HEK293T (cell line): ENCODE measurements around the gene RHOB.

Experiments
- CTCF ChIA-PET: fragments of 350-600 bp; formaldehyde crosslinking; extraction: SDS; loops from one replicate; lab custom pipeline; 2021; ENCODE audit warnings: antibody characterized with exemption, inconsistent platforms; lab: Yijun Ruan, JAX
- POLR2A ChIA-PET: fragments of 350-600 bp; formaldehyde crosslinking; extraction: SDS; loops from one replicate; lab custom pipeline; 2020; ENCODE audit warnings: antibody characterized with exemption, inconsistent platforms; lab: Yijun Ruan, JAX
- DNase-seq: peaks from one replicate; pipeline ENCODE4 v3.0.0; 2012; ENCODE audit warnings: mixed read lengths; ENCODE audit errors: extremely low spot score
- ARNT ChIP-seq: fragments of 450-650 bp; IDR thresholded peaks from 2 replicates; pipeline ENCODE4 v1.6.1; 2017; ENCODE audit warnings: mild to moderate bottlenecking
- BHLHE40 ChIP-seq: fragments of 450-650 bp; IDR thresholded peaks from 2 replicates; pipeline ENCODE4 v1.6.1; 2016; ENCODE audit warnings: mild to moderate bottlenecking, moderate library complexity, borderline replicate concordance
- CTBP1 ChIP-seq: fragments of 450-650 bp; IDR thresholded peaks from 2 replicates; pipeline ENCODE4 v1.6.1; 2016; ENCODE audit warnings: borderline replicate concordance
- ELF4 ChIP-seq: fragments of 450-650 bp; IDR thresholded peaks from 2 replicates; pipeline ENCODE4 v1.6.1; 2017; ENCODE audit warnings: antibody characterized with exemption
- FOXA1 ChIP-seq: fragments of 450-650 bp; IDR thresholded peaks from 2 replicates; pipeline ENCODE4 v1.6.1; 2016; ENCODE audit warnings: mild to moderate bottlenecking
- FOXK2 ChIP-seq: fragments of 450-650 bp; IDR thresholded peaks from 2 replicates; pipeline ENCODE4 v1.6.1; 2016; ENCODE audit warnings: mild to moderate bottlenecking
- FOXM1 ChIP-seq: fragments of 450-650 bp; IDR thresholded peaks from 2 replicates; pipeline ENCODE4 v1.6.1; 2017; ENCODE audit warnings: mild to moderate bottlenecking, borderline replicate concordance
- HDGF ChIP-seq: fragments of 450-650 bp; IDR thresholded peaks from 2 replicates; pipeline ENCODE4 v1.6.1; 2017; ENCODE audit warnings: antibody characterized with exemption, borderline replicate concordance
- L3MBTL2 ChIP-seq: fragments of 450-650 bp; conservative IDR thresholded peaks from 2 replicates; pipeline ENCODE4 v1.6.1; 2016; ENCODE audit warnings: mild to moderate bottlenecking
- LEF1 ChIP-seq: fragments of 450-650 bp; IDR thresholded peaks from 2 replicates; pipeline ENCODE4 v1.6.1; 2017; ENCODE audit warnings: mild to moderate bottlenecking, borderline replicate concordance
- NFRKB ChIP-seq: fragments of 450-650 bp; IDR thresholded peaks from 2 replicates; pipeline ENCODE4 v1.6.1; 2016; ENCODE audit warnings: mild to moderate bottlenecking, moderate library complexity
- SP1 ChIP-seq: fragments of 450-650 bp; IDR thresholded peaks from 2 replicates; pipeline ENCODE4 v1.6.1; 2017
- SUZ12 ChIP-seq: fragments of 450-650 bp; IDR thresholded peaks from 2 replicates; pipeline ENCODE4 v1.6.1; 2016; ENCODE audit warnings: mild to moderate bottlenecking
- TARDBP ChIP-seq: fragments of 450-650 bp; IDR thresholded peaks from 2 replicates; pipeline ENCODE4 v1.6.1; 2016
- ZNF384 ChIP-seq: fragments of 450-650 bp; IDR thresholded peaks from 2 replicates; pipeline ENCODE4 v1.6.1; 2016
- TF ChIP-seq, protein P1 (sequence below): fragments of 450-650 bp; IDR thresholded peaks from 2 replicates; pipeline ENCODE4 v1.6.1; 2016

The RHOB gene

DNA sequence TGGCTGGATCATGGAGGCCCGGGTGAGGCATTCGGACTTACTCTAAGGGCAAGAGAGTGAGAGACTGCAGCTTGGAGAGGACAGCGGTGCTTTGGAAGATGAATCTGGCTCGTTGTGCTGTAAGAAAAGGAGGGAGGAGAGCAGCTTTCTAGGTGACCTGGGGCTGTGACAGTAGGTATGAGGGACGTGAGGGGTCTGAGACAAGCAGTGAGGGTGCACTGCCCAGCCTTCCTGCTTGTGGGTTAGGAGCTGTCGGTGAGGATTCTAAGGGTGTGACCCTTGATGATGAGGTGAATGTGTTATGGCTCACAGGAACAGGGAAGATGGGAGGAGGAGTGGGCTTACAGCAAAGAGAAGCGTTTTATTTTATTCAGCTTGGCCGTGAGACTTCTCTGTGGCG, 27.1 kb upstream of the RHOB start:
- no peak for DNase-seq
- ChIA-PET POLR2A (interaction anchor here (1.2 kb wide), 1 partner anchor 27 kb away, joined by 5 read pairs; the partner anchor contains the start of gene RHOB), CTCF (no interaction called here)
- TF ChIP-seq CTBP1 (no peak), L3MBTL2 (no peak), SUZ12 (no peak), HDGF (no peak), SP1 (no peak), BHLHE40 (no peak), FOXK2 (no peak), ELF4 (no peak), ZNF384 (no peak), FOXM1 (no peak), NFRKB (no peak), FOXA1 (no peak), ARNT (no peak), LEF1 (no peak), TARDBP (no peak)
- TF ChIP-seq, protein P1, sequence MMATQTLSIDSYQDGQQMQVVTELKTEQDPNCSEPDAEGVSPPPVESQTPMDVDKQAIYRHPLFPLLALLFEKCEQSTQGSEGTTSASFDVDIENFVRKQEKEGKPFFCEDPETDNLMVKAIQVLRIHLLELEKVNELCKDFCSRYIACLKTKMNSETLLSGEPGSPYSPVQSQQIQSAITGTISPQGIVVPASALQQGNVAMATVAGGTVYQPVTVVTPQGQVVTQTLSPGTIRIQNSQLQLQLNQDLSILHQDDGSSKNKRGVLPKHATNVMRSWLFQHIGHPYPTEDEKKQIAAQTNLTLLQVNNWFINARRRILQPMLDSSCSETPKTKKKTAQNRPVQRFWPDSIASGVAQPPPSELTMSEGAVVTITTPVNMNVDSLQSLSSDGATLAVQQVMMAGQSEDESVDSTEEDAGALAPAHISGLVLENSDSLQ, result no peak

DNA sequence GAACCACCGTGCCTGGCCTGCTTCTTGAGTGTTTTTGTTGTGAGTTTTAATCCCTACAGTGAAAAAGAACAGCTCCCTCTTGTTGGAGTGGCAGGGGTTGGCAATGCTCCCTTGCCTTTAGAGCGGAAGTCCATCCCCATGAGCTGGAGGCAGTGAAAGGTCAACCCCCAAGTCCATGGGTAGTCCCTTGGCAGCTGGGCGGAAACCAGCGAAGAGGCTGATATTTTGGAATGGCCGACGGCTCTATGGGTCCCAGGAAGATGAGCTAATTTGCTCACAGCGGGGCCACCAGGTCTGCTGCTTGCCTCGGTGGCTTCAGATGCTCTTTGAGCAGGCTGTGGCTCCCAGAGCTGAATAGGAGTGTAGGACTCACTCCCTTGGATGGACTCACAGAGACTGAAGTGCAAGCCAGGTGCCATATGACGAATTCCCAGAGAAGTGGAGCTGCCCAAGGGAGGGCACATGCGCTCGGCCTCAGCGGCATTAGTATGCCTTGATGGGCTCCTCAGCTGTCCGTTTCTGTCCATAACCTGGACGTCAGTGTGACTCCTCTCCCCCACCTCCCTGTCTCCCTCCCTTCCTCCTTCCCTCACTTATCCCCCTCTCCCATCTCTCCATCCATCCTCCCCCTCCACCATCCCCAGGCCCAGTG, 25.4 kb upstream of the RHOB start:
- ChIA-PET POLR2A (interaction anchor here (2.7 kb wide), 1 partner anchor 26 kb away, joined by 8 read pairs; the partner anchor contains the start of gene RHOB), CTCF (interaction anchor here (0.7 to 5.2 kb wide), 5 partner anchors 8 to 1935 kb away, joined by 3 to 28 read pairs (median 4); no protein-coding TSS in a partner anchor)
- no peak for TF ChIP-seq HDGF
- TF ChIP-seq FOXK2, result no peak
- no peak for TF ChIP-seq FOXM1
- no peak for TF ChIP-seq SUZ12
- TF ChIP-seq, protein P1, result no peak
- TF ChIP-seq CTBP1, result no peak
- no peak for TF ChIP-seq LEF1
- no peak for TF ChIP-seq TARDBP
- no peak for TF ChIP-seq L3MBTL2
- no peak for TF ChIP-seq SP1
- TF ChIP-seq ELF4, result no peak
- no peak for TF ChIP-seq BHLHE40
- TF ChIP-seq NFRKB, result no peak
- TF ChIP-seq FOXA1, result no peak
- TF ChIP-seq ARNT, result no peak
- no peak for TF ChIP-seq ZNF384
- no peak for DNase-seq

DNA sequence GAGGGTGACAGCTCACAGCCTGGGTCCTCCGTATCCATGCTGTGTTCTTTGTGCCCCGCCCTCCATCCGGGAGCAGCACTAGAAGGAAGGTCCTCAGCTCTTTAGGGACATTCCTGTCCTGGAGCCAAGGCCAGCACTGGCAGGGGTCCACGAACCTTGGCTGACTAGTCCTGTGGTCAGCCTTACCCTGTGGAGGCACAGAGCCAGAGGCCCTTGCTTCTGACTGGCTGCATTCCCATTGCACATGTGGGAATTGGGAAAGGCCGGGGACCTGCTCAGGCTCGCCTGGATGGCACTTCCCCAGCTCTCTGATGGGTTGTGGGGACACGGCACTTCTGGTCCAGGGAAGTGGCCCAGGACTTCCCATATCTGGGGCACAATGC, 24.9 kb upstream of the RHOB start:
- ChIA-PET CTCF (interaction anchor here (0.8 to 5.2 kb wide), 5 partner anchors 8 to 43 kb away, joined by 3 to 28 read pairs (median 6); no protein-coding TSS in a partner anchor), POLR2A (interaction anchor here (1.3 to 2.7 kb wide), 2 partner anchors 19 to 25 kb away, joined by 3 to 8 read pairs; partner anchors contain the start of gene RHOB)
- no peak for DNase-seq
- TF ChIP-seq NFRKB (no peak), FOXK2 (no peak), ELF4 (no peak), SUZ12 (no peak), CTBP1 (no peak), ARNT (no peak), TARDBP (no peak), BHLHE40 (no peak), FOXM1 (no peak), FOXA1 (no peak)

DNA sequence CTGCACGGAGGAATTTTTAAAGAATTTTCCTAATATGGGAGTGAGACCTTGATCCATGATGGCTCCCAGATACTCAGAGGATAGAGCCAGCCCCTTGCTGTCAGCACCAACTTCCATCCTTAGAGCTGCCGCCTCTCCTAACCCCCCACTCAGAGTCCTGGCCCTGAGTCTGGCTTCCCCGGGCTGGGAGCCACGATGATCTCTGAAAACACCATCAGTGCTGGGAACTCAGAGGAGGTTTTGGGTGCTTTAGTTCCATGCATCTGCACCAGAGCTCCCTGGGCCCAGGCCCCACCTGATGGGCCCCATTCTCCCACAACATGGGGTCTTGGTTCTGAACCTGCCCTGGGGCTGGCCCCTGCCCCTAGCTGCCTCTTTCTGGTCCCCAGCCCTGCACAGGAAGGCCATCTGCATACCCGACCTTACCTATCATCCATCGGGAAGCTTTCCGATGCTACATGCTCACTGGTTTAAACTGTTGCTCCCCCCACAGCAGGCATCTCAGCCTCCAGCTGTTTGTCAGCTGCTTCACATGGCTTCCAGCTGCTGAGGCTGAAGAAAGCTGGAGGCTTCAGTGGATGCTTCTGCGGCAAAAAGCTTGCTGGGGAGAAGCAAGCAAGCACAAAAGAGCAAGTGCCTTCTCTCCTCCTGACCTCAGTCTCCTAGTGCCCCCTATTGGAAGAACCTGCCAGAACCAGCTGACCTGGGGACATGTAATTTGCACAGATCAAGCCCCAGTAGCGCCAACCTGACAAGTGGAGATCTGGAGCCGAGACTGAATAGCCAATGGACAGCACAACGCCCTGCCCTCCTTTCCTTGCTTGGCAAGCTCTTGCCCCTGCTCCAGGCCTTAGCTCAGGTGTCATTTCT, 24.2 kb upstream of the RHOB start:
- ChIA-PET CTCF (interaction anchor here (0.7 to 5.2 kb wide), 10 partner anchors 9 to 220 kb away, joined by 3 to 28 read pairs (median 4); partner anchors contain the start of gene RHOB), POLR2A (interaction anchor here (1.3 to 2.7 kb wide), 2 partner anchors 18 to 25 kb away, joined by 3 to 8 read pairs; partner anchors contain the start of gene RHOB)
- TF ChIP-seq NFRKB (no peak), FOXA1 (no peak), TARDBP (no peak), ARNT (no peak), SP1 (no peak), L3MBTL2 (no peak), FOXK2 (no peak), ELF4 (no peak), FOXM1 (no peak), SUZ12 (no peak)
- DNase-seq, result peak; percentile 17

DNA sequence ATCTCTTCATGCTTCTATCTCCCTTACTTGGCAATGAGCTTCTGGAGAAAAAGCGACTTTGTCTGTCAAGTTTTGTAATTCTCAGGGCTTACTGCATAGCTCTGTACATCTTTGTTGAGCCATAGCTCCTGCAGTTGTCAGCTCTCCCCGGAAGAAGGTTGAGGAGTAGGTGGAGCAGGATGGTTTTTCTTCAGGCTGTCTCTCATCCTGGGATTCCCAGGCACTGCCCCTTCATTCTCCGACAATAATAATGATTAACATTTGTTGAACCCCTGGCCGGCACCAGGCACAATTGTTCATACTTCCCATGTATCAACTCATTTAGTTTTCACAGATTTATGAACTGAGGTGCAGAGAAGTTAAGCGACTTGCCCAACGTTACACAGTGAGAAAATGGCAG, 23.5 kb upstream of the RHOB start:
- ChIA-PET POLR2A (interaction anchor here (2.7 kb wide), 1 partner anchor 24 kb away, joined by 8 read pairs; the partner anchor contains the start of gene RHOB), CTCF (interaction anchor here (0.7 to 5.2 kb wide), 10 partner anchors 8 to 219 kb away, joined by 3 to 28 read pairs (median 4); partner anchors contain the start of gene RHOB)
- DNase-seq, result no peak
- TF ChIP-seq, protein P1, result no peak
- no peak for TF ChIP-seq L3MBTL2
- no peak for TF ChIP-seq BHLHE40
- no peak for TF ChIP-seq ELF4
- TF ChIP-seq FOXK2, result no peak
- TF ChIP-seq TARDBP, result no peak
- TF ChIP-seq NFRKB, result no peak
- TF ChIP-seq HDGF, result no peak
- TF ChIP-seq SUZ12, result no peak
- no peak for TF ChIP-seq FOXM1
- no peak for TF ChIP-seq ZNF384
- no peak for TF ChIP-seq SP1
- no peak for TF ChIP-seq LEF1
- no peak for TF ChIP-seq FOXA1
- TF ChIP-seq CTBP1, result no peak
- no peak for TF ChIP-seq ARNT
